Sigmoid colon (tissue), 7 donors: Measurements from ENCODE around the gene C2CD3. TPM values are rescaled to one million over a fixed set of nuclear protein-coding genes. Genes with fewer than 3 reads are reported as not detected.

Experiments used
- DNase-seq: peaks from one replicate; pipeline ENCODE4 v3.0.0-alpha.2; 2019
- H3K27ac ChIP-seq, 4 donors: fragments of 200-600 bp; sonication (generic); one replicate each; pipeline ENCODE4 v1.5.1; 2016 to 2019; ENCODE audit warnings: mild to moderate bottlenecking in 1 of 4
- H3K27me3 ChIP-seq, 3 donors: fragments of 200-600 bp; sonication (generic); one replicate each; pipeline ENCODE4 v1.5.1; 2019; ENCODE audit warnings: mild to moderate bottlenecking in 1 of 3
- H3K36me3 ChIP-seq, 4 donors: fragments of 200-600 bp; sonication (generic); one replicate each; pipeline ENCODE4 v1.5.1; 2016 to 2019
- H3K4me1 ChIP-seq, 4 donors: fragments of 200-600 bp; sonication (generic); one replicate each; pipeline ENCODE4 v1.5.1; 2017 to 2019
- H3K4me3 ChIP-seq, 4 donors: fragments of 200-600 bp; sonication (generic); one replicate each; pipeline ENCODE4 v1.5.1; 2017 to 2019; ENCODE audit warnings: mild to moderate bottlenecking in 2 of 4, moderate library complexity in 1 of 4
- H3K9me3 ChIP-seq, 4 donors: fragments of 200-600 bp in 3 of 4; sonication (generic) in 3 of 4; one replicate each; pipeline versions ENCODE4 v1.5.1 to v1.6.1; 2013 to 2019
- EP300 ChIP-seq, 4 donors: sonication (generic); formaldehyde crosslinking; IDR thresholded peaks; one replicate each; pipeline ENCODE4 v1.6.1; 2017; ENCODE audit warnings: antibody characterized with exemption in 4 of 4
- POLR2A ChIP-seq, 2 donors: fragments of 450-650 bp; IDR thresholded peaks; one replicate each; pipeline ENCODE4 v1.6.1; 2016; ENCODE audit warnings: antibody characterized with exemption in 2 of 2, mild to moderate bottlenecking in 2 of 2, moderate library complexity in 2 of 2
- POLR2AphosphoS5 ChIP-seq, 4 donors: sonication (generic); formaldehyde crosslinking; IDR thresholded peaks; one replicate each; pipeline ENCODE4 v1.6.1; 2017; ENCODE audit warnings: antibody characterized with exemption in 4 of 4
- WGBS, 2 donors: extraction: QIAGEN DNeasy Blood & Tissue Kit; methylation state at CpG; one replicate each; pipeline ENCODE4 v1.1.7; 2013; 5-methylcytosine and 5-hydroxymethylcytosine counted together
- intact Hi-C: fragments of 100-400 bp; cut with DNase I; formaldehyde crosslinking; loops from one replicate; pipeline ENCODE4 v1.15.1; 2023
- polyA plus RNA-seq, 3 donors: library from polyadenylated mRNA; stranded (reverse); fragments of 200-250 nt; gene quantifications; one replicate each; pipeline ENCODE4 v1.2.3, GENCODE V29; 2013
- total RNA-seq, 4 donors: library from RNA; depleted of rRNA; stranded (reverse); fragments of >200 nt; gene quantifications; one replicate each; pipeline ENCODE4 v1.1.0, GENCODE V29; 2016
- TF ChIP-seq, protein P1 (sequence below), 4 experiments: fragments of 450-650 bp in 3 of 4; fragments of 200-600 bp in 1 of 4; IDR thresholded peaks; one replicate each; pipeline ENCODE4 v1.5.1; 2016 to 2019; ENCODE audit warnings: antibody characterized with exemption in 4 of 4, mild to moderate bottlenecking in 3 of 4, moderate library complexity in 2 of 4
- donor health status: healthy with polysubstance abuse.
- donor health status: Bipolar disorder and iron deficiency.
- donor health status: healthy.

Gene C2CD3
- total and polyA plus RNA-seq, 7 donors, result 6.9 to 29.1 (median 17.2) TPM

DNA sequence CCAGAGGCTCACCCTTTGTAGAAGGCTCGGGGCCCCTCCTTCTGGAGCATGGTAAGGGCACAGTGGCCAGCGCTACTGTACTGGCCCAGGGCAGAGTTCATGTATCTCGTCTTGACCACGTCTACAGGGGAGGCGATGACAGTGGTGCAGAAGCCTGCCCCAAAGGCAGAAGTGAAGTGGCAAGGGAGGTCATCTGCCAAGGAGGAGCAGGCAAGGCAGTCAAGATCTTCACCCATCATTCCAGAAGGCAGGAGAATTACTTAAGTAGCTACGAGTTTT is 195.4 kb downstream of the C2CD3 start:
- Histone ChIP-seq H3K36me3 (peaks cover 0 to 42% (median 8%) of the 10 kb centered on the region in 4 donors), H3K4me3 (no peak overlapping the region), H3K9me3 (no peaks in the 10 kb centered on the region), H3K27ac (no peak overlapping the region), H3K27me3 (no peaks in the 10 kb centered on the region), H3K4me1 (no peaks in the 10 kb centered on the region)
- WGBS, 2 donors, result 84 to 91% methylated on average over 6 of the region's 6 CpGs
- intact Hi-C loops, result no loop called here
- peak; percentile 45 for DNase-seq
- TF ChIP-seq POLR2AphosphoS5 (IDR thresholded peaks at IDR 0.05) (no peak), EP300 (IDR thresholded peaks at IDR 0.05) (no peak), POLR2A (IDR thresholded peaks at IDR 0.05) (no peak)
- TF ChIP-seq, protein P1, sequence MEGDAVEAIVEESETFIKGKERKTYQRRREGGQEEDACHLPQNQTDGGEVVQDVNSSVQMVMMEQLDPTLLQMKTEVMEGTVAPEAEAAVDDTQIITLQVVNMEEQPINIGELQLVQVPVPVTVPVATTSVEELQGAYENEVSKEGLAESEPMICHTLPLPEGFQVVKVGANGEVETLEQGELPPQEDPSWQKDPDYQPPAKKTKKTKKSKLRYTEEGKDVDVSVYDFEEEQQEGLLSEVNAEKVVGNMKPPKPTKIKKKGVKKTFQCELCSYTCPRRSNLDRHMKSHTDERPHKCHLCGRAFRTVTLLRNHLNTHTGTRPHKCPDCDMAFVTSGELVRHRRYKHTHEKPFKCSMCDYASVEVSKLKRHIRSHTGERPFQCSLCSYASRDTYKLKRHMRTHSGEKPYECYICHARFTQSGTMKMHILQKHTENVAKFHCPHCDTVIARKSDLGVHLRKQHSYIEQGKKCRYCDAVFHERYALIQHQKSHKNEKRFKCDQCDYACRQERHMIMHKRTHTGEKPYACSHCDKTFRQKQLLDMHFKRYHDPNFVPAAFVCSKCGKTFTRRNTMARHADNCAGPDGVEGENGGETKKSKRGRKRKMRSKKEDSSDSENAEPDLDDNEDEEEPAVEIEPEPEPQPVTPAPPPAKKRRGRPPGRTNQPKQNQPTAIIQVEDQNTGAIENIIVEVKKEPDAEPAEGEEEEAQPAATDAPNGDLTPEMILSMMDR (IDR thresholded peaks at IDR 0.05), result no peak

DNA sequence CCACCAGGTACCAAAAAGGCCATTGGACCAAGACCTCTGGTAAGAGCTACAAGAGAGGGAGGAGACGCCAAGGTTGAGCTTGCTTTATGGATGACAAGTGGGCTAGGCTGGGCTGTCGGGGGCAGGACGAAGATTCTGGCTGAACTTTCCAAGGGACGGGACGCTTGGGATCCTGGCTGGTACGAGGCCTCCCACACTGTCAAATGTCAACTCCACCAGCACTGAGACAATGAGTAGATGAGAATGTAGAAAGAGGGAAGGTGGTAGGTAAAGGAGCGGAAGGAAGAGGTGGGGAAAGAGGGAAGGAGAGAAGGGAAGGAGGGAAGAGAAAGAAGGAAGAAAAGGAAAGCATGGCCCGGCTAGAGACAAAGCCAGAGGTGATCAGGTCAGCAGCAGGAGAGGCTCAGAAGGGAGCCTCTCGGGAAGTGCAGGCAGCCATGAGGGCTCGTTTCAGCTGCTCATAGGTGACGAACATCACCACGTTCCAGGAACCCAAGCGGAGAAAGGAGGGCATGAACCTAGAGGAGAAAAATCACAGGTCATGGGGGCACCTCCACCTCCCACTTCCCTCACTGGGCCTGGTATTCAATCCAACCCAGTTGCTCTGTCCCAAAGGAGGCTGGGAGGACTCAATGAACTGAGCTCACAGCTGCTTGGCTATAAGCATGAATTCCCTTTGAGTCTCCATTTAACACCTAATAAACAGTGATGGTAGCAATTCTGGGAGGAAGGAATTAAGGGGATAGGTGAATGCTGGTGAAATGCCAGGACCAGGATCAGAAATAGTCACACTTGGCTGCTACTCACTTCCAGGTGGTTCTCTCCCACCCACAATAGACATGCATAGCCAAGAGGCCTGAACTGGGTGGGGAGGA is 196.0 kb downstream of the C2CD3 start:
- no peaks in the 10 kb centered on the region for H3K4me1 ChIP-seq
- H3K36me3 ChIP-seq, result peaks cover 0 to 42% (median 8%) of the 10 kb centered on the region in 4 donors
- no peak overlapping the region for H3K4me3 ChIP-seq
- no peak for TF ChIP-seq POLR2AphosphoS5 (IDR thresholded peaks at IDR 0.05)
- TF ChIP-seq, protein P1 (IDR thresholded peaks at IDR 0.05), result no peak
- no peaks in the 10 kb centered on the region for H3K27me3 ChIP-seq
- WGBS, 2 donors, result 90 to 93% methylated on average over 13 of the region's 13 CpGs
- peak; percentile 32 for DNase-seq
- H3K27ac ChIP-seq, result peak overlapping the region in 1 of 4 donors; percentile 38
- intact Hi-C loops, result no loop called here
- H3K9me3 ChIP-seq, result no peaks in the 10 kb centered on the region

DNA sequence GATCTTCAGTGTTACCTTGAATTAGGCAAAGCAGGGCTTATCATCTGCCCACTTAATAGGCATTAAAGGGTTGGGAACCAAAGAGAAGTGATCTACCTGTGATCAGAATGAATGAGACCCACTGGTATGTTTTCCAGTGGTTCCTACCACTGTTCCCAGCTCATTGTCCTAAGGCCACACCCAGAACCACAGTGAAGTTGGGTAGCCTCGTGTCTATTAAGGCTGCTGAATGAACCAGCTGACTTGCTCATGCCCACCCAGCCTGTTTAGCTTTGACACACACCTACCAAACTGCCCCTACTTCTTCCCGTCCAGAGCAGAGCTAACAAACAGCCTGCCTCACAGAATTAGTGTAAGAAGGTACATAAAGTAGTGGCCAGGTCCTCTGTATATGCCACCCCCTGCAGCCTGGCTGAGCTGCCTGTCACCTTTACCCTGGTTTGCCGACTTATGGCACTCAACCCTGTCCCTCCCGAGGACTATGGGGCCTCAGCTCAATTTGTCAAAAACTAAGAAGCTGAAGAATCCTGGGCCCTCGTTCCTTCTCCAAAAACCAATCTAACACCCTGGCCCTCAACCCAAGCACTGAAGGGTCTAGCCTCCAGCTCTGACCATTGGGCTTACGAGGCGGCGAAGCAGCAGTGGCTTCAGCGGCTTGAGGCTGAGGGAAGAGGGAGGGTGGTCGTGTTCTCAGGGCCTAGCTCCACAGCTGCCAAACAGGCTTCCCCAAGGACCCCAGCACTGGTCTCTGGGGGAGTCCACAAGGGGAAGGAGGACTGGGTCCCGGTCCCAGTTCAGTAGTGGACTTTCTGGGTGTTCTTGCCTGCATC is 198.0 kb downstream of the C2CD3 start:
- intact Hi-C loops, result no loop called here
- DNase-seq, result peak; percentile 44
- Histone ChIP-seq H3K9me3 (no peaks in the 10 kb centered on the region), H3K4me3 (no peak overlapping the region), H3K4me1 (no peaks in the 10 kb centered on the region), H3K27me3 (no peaks in the 10 kb centered on the region), H3K36me3 (peaks cover 0 to 35% (median 5%) of the 10 kb centered on the region in 4 donors), H3K27ac (peak overlapping the region in 1 of 4 donors; percentile 42)
- 62 to 79% methylated on average over 11 of the region's 11 CpGs for WGBS, 2 donors
- no peak for TF ChIP-seq POLR2AphosphoS5 (IDR thresholded peaks at IDR 0.05)
- TF ChIP-seq, protein P1 (IDR thresholded peaks at IDR 0.05), result no peak

DNA sequence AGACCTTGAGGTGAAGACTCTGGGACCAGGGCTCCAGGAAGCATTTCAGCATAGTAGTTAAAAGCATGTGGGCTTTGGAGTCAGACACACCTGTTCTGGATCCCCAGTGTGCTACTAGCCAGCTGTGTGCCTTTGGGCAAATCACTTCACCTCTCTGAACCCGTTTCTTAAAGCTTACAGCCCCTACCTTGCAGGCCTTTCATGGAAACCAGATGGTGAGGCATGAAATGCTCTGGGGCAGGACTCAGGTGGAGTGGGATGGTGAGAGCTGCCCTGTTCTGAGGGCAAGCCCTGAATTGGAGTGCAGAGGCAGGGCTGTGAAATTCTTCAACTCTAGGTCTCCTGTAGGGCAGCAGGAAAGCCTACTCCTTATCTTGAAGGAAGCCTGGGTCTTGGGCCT is 198.6 kb downstream of the C2CD3 start:
- no peaks in the 10 kb centered on the region for H3K9me3 ChIP-seq
- no peaks in the 10 kb centered on the region for H3K4me1 ChIP-seq
- no peak overlapping the region for H3K4me3 ChIP-seq
- 75 to 76% methylated on average over 1 of the region's 1 CpG for WGBS, 2 donors
- DNase-seq, result peak; percentile 25
- TF ChIP-seq POLR2AphosphoS5 (IDR thresholded peaks at IDR 0.05) (no peak), POLR2A (IDR thresholded peaks at IDR 0.05) (no peak), EP300 (IDR thresholded peaks at IDR 0.05) (no peak)
- TF ChIP-seq, protein P1 (IDR thresholded peaks at IDR 0.05), result no peak
- H3K36me3 ChIP-seq, result peaks cover 0 to 28% (median 4%) of the 10 kb centered on the region in 4 donors
- no peak overlapping the region for H3K27ac ChIP-seq
- intact Hi-C loops, result no loop called here
- H3K27me3 ChIP-seq, result no peaks in the 10 kb centered on the region
